GM21723 (cell line): ENCODE results near the gene PFKP.

Source experiments
- ATAC-seq: cut with Tn5 transposase; IDR thresholded peaks from one replicate; pipeline ENCODE4 v1.9.1; 2021; ENCODE audit warnings: mild to moderate bottlenecking, moderate library complexity; ENCODE audit not compliant: unreplicated experiment

The PFKP gene

GRCh38 chr10:3110782-3111620 is 43.7 kb downstream of the PFKP start:
- ATAC-seq = no peak

- ATAC-seq = no peak
These were observed 44.3 kb downstream of the PFKP start for GRCh38 chr10:3111621-3112163.

GRCh38 chr10:3113343-3113720 is 46.0 kb downstream of the PFKP start:
- no peak for ATAC-seq

DNA sequence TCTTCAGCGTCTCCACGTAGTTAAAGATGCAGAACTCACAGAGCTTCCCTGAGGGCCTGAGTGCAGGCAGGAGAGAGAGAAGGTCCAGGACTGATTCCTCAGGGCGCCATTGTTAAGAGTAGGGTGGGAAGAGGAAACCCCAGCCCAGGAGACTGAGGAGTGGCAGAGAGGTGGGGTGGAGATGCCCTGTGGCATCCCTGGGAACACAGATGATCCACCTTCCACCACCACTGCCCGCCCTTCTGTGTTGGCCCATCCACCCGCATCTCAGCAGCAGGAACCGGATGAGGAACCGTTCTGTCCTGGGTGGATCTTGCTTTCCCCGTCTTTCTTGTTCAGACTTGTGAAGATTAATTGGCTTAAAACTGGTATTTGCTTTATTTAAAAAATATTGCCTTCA is 48.3 kb downstream of the PFKP start:
- no peak for ATAC-seq

DNA sequence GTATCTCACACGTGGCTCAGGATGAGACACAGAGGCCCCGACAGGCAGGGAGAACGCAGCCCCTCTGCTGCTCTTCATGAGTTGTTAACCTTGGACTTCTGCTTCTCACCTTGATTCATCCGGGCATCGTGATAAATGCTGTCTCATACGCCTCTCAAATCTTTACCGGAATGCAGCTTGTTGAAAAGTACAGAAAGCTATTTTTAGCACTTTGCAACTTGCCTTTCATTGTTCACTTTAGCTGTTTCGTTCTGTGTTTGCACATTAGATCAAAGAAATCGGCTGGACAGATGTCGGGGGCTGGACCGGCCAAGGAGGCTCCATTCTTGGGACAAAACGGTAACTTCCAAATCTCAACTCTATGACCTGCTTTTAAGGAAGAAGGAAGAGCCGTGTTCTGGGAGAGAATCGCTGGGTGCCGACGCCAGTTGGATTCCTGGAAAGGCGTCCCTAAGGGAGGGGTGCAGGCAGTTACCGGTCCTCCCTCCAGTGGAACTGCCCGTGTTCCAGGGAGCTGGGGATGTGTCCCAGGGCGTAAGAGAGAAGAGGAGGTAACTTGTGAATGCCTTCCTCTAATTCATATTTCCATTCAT is 49.3 kb downstream of the PFKP start:
- ATAC-seq = no peak

GRCh38 chr10:3117486-3117885 is 50.1 kb downstream of the PFKP start:
- ATAC-seq = no peak

- no peak for ATAC-seq
These were observed 51.3 kb downstream of the PFKP start for GRCh38 chr10:3118641-3119091.

GRCh38 chr10:3119796-3120459 is 52.6 kb downstream of the PFKP start:
- no peak for ATAC-seq

GRCh38 chr10:3122034-3122433 is 54.7 kb downstream of the PFKP start:
- ATAC-seq = no peak

DNA sequence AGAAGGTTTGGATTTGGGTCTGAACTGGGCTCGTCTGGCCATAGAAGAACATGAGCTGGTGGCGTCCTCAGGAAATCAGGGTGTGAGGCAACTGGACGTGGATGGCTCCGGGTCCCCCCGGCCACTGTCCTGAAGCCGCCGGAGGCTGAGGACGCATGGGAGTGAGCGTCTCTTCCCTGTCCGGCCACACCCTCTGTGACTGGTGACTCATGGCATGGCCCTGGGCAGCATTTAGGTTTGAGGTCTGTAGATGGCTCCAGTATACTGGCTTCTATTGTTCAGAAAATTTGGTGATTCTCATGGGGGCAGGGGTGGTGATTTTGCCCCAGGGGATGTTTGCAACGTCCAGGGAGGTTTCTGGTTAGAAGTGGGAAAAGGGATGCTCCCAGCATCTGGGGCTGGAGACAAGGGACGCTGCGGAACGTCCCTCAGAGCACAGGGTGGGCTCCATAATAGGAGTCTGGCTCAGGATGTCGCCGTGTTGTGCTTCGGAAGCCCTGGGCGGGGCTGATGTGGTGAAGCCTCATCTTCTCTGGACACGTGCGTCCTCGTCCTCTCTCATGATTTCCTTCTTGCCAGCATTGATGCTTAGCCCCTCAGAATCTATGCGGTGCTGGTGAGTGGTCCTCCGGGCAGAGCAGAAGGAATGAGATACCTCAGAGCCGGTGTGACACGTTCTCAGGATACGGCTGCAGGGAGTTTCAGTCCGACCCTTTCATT is 55.3 kb downstream of the PFKP start:
- ATAC-seq = no peak

GRCh38 chr10:3123571-3124411 is 56.4 kb downstream of the PFKP start:
- ATAC-seq = no peak

DNA sequence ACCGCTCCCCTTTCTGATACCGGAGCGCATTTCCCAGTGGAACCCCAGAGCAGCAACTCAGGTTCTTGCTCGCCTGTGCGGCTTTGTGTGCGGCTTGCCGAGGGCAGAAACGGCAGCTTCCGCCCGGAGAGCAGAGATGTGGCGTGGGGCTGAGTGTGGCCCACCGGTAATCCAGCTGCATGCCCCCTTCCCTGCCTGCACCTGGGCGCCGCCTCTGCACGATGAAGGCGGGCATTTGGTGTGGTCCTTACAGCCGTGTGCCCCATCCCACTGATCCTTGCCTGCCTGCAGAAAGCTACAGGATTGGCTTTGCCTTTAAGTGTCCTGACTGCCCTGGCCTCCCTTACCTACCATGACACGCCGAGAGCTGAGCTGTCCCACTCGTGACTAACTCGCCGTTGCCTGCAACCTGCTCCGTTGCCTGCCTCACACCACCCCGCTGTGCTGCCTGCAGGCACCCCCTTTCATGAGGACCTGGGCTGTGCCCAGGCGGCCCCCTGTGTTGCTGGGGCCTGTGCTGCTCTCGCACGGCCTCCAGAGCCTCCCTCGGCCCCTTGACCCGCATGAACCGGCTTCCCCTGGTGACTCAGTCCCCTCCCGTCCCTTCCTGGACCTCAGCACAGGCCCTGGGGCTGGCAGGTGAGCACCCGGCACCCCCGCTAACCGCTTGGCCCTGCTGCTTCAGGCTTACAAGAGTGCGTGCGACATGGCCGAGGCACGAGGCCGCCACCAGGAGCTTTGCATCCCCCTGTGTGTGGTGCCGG is 57.2 kb downstream of the PFKP start:
- no peak for ATAC-seq

DNA sequence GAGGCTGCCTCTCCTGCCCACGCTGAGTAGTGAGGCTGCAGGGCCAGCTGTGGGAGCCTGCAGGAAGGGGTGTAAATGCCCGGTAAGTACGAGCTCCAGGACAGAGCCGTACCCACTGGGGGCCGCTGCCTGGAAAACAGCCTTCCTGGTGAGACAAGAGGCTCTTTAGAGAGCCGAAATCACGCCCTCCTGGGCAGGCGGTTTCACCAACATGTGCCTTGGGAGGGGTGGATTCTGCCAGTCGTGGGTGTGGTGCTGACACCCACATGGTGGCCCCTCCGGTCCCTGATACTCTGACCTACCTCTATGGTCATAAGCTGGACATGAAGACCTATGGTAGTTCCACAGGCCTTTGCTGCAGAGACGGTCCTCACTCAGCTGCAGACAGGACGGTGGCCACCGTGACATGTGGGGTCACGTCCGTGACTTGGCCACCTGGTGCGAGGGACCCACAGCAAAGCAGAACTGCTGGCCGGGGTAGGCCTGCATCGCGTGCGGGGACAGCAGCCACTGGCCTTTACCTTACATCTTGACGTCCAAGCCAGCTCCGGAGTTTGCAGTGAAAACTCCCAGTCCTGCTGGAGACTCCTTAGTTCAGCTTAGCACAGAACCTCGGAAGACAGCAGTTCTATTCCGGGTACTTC is 58.3 kb downstream of the PFKP start:
- no peak for ATAC-seq

GRCh38 chr10:3126249-3126648 is 58.9 kb downstream of the PFKP start:
- no peak for ATAC-seq

GRCh38 chr10:3126741-3127346 is 59.5 kb downstream of the PFKP start:
- no peak for ATAC-seq

DNA sequence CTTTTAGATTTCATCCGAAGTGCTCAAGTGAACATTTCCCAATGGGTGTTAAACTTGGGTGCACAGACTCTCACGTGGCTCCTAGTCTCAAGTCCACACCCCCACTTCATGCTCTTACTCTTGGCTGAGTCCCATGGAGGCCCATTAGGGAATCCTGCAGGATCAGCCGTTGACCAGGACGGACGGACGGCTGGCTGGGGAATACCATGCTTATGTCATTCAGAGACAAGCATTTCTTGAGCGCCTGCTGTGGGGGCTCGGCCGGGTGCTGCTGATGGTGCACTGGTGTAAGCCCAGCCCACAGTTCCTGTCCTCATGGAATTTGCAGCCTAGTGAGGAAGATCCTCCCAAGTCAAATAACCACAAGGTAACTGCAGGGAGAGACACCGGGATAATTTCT is 60.6 kb downstream of the PFKP start:
- ATAC-seq = no peak

DNA sequence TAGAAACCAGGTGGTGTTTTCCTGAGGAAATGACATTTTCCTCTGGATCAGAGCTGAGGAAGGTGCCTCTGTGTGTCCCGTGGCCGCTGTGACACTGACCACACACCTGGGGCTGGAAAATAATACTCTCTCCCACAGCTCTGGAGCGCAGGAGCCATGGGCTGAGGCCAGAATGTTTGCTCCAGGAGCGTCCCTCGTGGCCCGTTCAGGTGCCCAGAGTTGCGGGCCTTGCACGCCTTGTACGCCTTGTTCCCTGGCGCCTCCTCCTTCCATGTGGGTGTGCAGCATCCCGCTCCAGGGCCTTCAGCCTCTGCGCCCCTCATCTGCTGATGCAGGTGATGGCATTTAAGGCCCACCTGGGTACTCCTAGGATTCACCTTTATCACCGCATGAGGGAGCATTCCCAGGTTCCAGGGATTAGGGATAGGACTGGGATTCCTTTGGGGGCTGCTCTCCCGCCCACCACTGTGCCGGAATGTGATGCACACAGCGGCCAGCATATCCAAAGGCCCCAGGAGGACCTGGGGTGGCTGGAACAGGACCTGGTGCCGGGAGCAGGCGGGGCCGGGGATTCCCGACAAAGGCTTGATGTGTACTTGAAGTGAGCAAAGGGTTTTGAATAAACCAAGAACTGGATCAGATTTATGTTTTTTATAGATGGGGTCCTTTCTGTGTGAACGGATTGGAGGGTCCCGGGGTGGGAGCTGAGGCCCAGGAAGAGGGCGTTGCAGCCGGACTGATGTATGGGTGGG is 61.2 kb downstream of the PFKP start:
- no peak for ATAC-seq
